ENCODE data around the gene VSIR.

The VSIR gene

GRCh38 chr10:71763352-71764127 is 9.8 kb downstream of the VSIR start:
- DNase-seq (ENCODE audit: low spot score), result no peak

DNA sequence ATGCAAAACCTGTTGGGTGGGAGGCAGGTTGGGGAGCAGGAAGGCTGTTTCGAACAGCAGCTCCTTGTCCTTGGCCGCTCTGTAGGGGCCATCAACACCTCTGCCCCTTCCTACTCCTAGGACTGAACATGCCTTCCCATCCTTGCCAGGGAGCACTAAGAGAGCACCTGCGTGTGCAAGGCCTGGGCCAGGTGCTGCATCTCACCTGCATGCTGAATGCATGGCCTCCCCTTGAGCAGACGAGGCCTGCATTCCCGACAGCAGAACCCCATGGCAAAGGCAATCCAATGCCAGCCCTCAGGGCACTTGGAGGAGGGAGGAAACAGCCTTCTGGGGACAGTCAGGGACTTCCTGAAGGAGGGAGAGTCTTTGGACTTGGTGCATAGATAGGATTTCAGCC is 11.0 kb downstream of the VSIR start:
- DNase-seq (ENCODE audit: low spot score), result no peak

DNA sequence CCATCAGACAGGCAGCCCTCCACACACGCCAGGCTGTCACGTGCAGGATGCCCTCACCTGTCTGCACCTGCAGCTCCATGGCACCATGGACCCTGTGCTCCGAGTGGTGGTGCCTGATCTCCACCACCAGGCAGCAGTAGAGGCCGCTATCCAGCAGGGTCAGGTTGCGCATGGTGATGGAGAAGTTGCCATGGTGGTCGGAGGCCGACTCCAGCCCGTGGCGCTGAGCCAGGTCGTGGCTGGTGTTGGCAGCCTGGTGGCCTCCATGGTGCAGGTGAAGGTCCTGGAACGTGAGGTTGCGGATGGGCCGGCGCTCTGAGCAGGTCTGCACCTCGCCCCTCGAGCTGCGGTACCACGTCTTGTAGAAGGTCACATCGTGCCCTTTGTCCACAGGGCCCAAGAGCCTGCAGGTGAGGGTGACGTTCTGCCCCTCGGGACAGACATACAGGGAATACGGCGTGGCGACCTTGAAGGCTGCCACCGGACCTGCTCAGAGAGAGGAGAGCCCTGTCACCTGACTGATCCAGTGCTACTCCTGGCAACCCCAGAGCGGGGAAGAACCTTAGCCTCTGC is 11.7 kb downstream of the VSIR start:
- no peak for DNase-seq (ENCODE audit: low spot score)

- DNase-seq (ENCODE audit: low spot score), result peak; percentile 75
Observed at GRCh38 chr10:71761105-71761511, 12.2 kb downstream of the VSIR start.

DNA sequence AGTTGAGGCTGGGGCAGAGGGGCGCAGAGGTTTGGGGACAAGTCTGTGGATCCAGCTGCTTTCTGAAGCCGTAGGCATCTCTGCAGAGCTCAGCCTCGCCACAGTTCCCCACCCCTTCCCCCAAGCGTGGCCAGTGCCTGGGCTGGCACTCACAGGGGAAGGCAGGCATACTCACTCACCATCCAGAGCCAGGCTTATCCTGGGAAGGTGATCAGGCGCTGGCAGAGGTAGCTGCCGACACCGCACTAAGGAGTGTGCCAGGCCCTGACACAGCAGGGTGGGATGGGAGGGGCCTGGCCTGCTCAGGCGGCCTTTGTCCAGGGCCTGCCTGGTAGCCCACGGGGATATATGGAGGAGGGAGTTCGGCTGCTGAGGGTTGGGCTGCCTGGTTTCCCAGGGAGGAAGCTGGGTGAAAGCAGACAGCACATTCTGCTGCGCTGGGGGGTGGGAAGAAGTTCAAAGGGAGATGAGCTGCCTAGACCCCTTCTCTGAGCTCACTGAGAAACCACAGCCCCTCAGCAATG is 15.9 kb downstream of the VSIR start:
- DNase-seq (ENCODE audit: low spot score), result no peak

DNA sequence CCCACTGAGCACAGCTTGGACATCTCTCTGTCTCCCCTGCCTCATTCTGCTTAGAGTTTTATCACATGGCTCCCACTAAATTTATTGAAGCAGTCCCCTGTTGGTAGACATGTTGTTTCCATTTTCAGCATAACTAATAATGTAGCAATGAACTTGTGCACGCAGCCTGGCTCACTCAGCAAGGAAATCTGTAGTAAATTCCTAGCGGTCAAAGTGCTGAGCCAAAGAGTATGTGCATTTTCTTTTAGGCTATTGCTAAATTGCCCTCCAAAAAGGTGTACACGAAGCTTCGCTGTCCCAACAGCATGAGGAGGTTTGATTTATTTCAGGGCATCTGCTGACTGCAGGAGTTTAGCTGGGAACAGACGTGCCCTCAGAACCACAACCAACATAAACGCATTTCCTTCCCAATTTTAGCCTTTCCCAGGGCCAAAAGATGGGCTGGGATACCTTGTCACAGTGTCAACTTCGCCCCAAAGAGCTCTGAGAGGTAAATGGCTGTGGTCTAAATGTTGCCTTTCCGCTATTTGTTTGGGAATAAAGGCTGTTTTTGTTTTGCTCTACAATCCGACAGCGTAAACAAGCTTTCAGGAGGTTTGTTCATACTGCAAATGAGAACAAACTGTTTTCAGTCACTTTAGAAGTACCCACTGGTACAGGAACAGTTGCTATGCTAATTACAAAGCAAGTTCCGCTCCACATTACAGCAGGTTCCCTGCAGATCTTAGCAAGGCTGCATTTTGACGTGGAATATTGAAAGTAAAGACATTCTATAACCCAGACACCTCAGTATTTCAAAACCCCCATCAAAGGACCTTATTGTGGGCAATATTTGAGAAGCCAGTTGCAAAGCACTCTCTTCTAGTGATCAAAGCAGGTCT is 16.8 kb downstream of the VSIR start:
- peak; percentile 44 for DNase-seq (ENCODE audit: low spot score)

- no peak for DNase-seq (ENCODE audit: low spot score)
Observed at GRCh38 chr10:71755179-71755879, 18.0 kb downstream of the VSIR start.

DNA sequence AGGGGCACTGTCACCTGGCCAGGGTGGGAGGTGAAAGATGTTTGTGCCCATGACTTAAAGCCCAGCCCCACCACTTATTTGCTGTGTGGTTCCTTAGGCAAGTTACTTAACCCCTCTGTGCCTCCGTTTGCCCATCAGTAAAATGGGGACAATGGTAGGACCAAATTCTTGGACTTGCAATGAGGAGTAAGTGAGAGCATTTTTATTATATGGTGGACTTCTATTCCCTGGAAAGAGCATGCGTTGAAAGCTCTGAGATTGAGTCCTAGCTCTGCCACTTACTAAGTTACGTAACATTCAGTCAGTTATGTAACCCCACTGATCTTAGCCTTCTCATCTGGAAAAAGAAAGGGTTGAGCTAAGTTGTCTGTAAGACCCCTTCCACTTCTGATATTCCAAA is 18.8 kb downstream of the VSIR start:
- DNase-seq (ENCODE audit: low spot score), result no peak

DNA sequence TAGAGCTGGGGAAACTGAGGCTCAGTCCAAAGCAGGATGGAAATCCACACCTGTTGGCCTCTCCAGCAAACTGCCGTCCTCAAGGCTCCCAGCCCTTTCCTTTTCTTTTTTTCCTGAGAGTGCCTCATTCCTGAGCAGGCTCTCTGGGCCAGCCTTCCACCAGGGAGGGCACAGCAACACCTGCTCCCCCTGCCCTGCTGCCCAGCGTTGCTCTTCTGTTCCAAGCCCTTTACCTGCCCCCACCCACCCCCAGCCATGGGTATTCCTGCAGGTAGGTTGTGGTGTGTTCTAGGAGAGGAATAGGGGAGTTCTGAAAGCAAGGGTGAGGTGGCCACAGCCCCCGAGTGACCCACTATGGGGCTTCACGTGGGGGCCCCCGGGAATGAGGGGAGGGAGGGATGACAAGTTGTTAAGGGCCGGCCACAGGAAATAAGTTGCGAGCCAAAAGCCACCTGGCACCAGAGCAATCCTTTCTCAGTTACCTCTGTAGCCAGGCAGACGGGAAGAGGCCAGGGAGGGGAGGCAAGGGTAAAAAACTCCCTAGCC is 19.3 kb downstream of the VSIR start:
- DNase-seq (ENCODE audit: low spot score), result no peak

- no peak for DNase-seq (ENCODE audit: low spot score)
Observed at GRCh38 chr10:71753091-71753959, 20.0 kb downstream of the VSIR start.

GRCh38 chr10:71752391-71753090 is 20.8 kb downstream of the VSIR start:
- no peak for DNase-seq (ENCODE audit: low spot score)

GRCh38 chr10:71751515-71752224 is 21.6 kb downstream of the VSIR start:
- no peak for DNase-seq (ENCODE audit: low spot score)

GRCh38 chr10:71750986-71751385 is 22.3 kb downstream of the VSIR start:
- DNase-seq (ENCODE audit: low spot score), result no peak

- DNase-seq (ENCODE audit: low spot score), result no peak
Observed at GRCh38 chr10:71750124-71750841, 23.0 kb downstream of the VSIR start.

- DNase-seq (ENCODE audit: low spot score), result no peak
Observed at GRCh38 chr10:71749396-71749795, 23.9 kb downstream of the VSIR start.

DNA sequence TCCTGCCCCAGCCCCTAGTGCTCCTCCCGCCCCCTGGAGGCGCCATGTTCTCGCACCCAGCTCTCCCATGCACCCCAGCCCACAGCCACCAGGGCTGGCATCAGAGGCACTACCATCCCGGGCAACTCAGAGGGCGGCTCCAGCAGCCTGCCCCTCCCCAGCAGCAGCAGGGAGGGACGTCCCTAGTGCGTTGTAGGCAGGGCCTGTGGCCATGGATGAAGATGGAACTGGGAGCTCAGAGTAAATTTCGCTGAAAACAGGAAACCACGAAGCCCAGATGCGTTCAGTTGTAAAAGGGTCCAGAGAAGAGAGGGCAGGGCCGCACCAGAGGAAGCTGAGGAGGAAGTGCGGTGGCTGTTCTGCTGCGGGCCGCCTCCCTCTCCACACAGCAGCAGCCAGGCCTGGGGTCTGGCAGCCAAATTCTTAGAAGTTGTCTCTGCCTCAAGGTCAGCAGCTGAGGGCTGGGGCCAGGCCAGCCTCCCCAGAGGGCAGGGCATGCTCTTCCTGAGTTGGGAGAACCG is 24.6 kb downstream of the VSIR start:
- DNase-seq (ENCODE audit: low spot score), result peak; percentile 89

DNA sequence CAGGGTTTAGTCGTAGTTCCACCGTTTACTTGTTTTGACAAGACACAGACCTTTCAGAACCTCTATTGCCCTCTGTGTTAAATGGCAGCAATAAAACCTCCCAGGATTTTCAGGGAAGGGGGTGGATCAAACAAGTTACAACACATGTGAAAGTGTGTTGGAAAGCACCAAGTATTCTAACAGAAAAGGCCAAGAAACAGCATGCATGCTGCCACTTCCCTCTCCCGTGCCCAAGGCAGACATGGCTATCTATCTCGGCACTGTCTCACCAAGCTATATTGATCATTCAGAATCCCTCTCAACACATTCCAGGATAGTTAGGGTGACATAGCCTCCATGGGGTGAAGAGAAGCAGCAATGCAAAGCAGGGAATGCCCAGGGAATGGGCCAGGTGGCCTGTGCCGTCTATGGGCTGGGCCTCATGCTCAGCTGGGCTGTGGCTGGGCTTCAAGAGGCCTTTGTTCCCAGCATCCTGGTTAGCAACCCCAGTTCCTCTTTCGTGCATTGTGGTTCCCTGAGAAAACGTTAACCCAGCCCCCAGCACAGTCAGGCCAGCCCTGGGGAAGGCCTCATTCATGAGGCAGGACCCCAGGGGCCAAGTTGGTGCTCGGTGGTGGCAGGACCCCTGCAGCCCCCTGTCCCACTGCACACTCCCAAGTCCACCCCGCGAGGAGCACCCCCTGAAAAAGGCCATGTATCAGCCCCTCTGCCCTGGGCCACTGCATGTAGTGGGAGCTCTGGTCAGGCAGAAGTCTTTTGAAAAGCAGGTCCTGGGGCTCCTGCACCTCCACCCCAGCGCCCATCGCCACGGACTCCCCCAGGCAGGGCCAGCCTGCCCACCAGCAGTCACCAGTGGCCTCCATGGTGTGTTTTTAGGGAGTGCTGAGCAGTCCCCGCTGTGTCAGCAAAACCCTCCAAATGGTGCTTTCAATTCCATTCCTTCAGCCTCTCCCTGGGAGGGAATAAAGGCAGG is 25.5 kb downstream of the VSIR start:
- no peak for DNase-seq (ENCODE audit: low spot score)

Data from CD4-positive, alpha-beta T cell treated with Interleukin-2 at 100 ng/mL for 4 hours (primary cell).